Measurements from ENCODE around the gene SCRT2.

DNA sequence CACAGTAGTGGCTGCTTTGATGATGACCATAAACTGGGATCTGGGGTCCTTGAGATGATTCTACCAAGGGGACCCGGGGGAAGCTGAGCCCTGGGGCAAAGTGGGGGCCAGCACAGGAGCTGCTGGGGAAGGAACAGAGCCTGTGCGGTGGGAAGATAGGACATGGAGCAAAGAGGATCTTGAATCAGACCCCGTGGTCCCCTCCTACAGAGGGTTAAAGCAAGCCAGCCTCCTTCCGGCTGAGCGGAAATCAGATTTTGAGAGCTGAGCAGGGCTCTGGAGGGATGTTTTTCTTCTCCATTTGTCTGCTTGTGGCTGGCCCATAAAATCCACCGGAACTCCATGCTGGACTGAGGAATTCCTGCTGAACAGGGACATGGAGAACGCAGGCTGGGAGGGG, 55.4 kb downstream of the SCRT2 start:
- TF ChIP-seq CTCF (IDR thresholded peaks at IDR 0.05) (no peak), EZH2 (IDR thresholded peaks at IDR 0.05) (no peak), EZH2phosphoT487 (IDR thresholded peaks at IDR 0.05) (no peak)

All from neural progenitor cell (in vitro differentiated cells).